Activated naive CD8-positive, alpha-beta T cell treated with anti-CD3 and anti-CD28 coated beads for 36 hours (primary cell): ENCODE results near the gene GOLGA8T. TPM values are rescaled to one million over a fixed set of nuclear protein-coding genes. Genes with fewer than 3 reads are reported as not detected.
A peak's percentile ranks its signal among the peaks of the same experiment; 100 is the strongest.
"Not testable (repeated sequence)": the region's sequence is repeated elsewhere in the genome, so short reads cannot be mapped to it uniquely, and the experiment has no call there.

ENCODE experiments used
- DNase-seq: peaks from one replicate; pipeline ENCODE4 v3.0.0; 2021
- H3K27ac Mint-ChIP-seq: one replicate; pipeline ENCODE4 v1.8.0; 2022; ENCODE audit warnings: mild to moderate bottlenecking, moderate library complexity, mixed read lengths
- H3K27me3 Mint-ChIP-seq: one replicate; pipeline ENCODE4 v1.8.0; 2022; ENCODE audit warnings: mild to moderate bottlenecking, mixed read lengths
- H3K36me3 Mint-ChIP-seq: one replicate; pipeline ENCODE4 v1.8.0; 2021; ENCODE audit warnings: mild to moderate bottlenecking, mixed read lengths
- H3K4me1 Mint-ChIP-seq: one replicate; pipeline ENCODE4 v1.8.0; 2021; ENCODE audit warnings: mixed read lengths
- H3K4me3 Mint-ChIP-seq: one replicate; pipeline ENCODE4 v1.8.0; 2022; ENCODE audit warnings: mild to moderate bottlenecking, moderate library complexity, mixed read lengths
- H3K9me3 Mint-ChIP-seq: one replicate; pipeline ENCODE4 v1.8.0; 2022; ENCODE audit warnings: mixed read lengths
- total RNA-seq, 2 experiments: library from RNA; stranded (reverse); gene quantifications; one replicate each; pipeline ENCODE4 v1.2.3, GENCODE V29; 2021

Gene GOLGA8T
- total RNA-seq = under 1 TPM in 1 of 2 experiments, not detected in 1; 0.21 TPM

- not testable (repeated sequence) for H3K27ac Mint-ChIP-seq, H3K4me3 Mint-ChIP-seq, H3K36me3 Mint-ChIP-seq, H3K27me3 Mint-ChIP-seq, H3K9me3 Mint-ChIP-seq, DNase-seq, H3K4me1 Mint-ChIP-seq
Measured at GRCh38 chr15:30134751-30135150, at the start of gene GOLGA8T. Gene GOLGA8T, plus strand, starts transcription at chr15:30135051. Its CDS starts 98 bp downstream, at chr15:30135149.

DNA sequence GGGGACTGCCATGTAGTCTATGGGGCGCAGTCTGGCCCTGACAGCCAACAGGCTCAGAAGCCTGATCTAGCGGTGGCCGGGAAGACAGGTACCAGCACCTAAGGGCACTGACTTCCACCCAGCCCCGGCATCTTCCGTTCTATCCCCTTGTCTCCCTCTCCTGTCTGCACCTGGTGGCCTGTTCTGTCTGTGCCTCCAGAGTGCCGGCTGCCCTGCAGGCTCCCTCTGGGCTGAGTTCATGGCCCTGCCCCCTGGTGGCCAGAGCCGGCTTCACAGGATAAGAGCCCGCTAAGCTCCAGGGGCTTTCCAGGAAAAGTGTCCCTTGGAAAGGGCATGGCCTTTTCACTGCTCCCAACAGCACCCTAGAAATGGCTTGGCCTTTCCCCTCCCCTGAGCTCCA, 37.0 kb upstream of the GOLGA8T start:
- not testable (repeated sequence) for H3K27ac Mint-ChIP-seq, H3K9me3 Mint-ChIP-seq, H3K36me3 Mint-ChIP-seq, H3K4me3 Mint-ChIP-seq, DNase-seq, H3K4me1 Mint-ChIP-seq, H3K27me3 Mint-ChIP-seq

- not testable (repeated sequence) for H3K9me3 Mint-ChIP-seq, DNase-seq, H3K4me1 Mint-ChIP-seq
Measured at GRCh38 chr15:30102890-30103289, 32.0 kb upstream of the GOLGA8T start.

GRCh38 chr15:30103941-30104507, 30.8 kb upstream of the GOLGA8T start:
- H3K36me3 Mint-ChIP-seq, DNase-seq, H3K4me3 Mint-ChIP-seq, H3K9me3 Mint-ChIP-seq, H3K4me1 Mint-ChIP-seq, H3K27me3 Mint-ChIP-seq, H3K27ac Mint-ChIP-seq: not testable (repeated sequence)

More at GRCh38 chr15:30102890-30103289, 32.0 kb upstream of the GOLGA8T start:
- H3K4me3 Mint-ChIP-seq, H3K27ac Mint-ChIP-seq, H3K36me3 Mint-ChIP-seq, H3K27me3 Mint-ChIP-seq: not testable (repeated sequence)

- H3K4me1 Mint-ChIP-seq, H3K36me3 Mint-ChIP-seq, H3K9me3 Mint-ChIP-seq, H3K4me3 Mint-ChIP-seq, DNase-seq, H3K27me3 Mint-ChIP-seq, H3K27ac Mint-ChIP-seq: not testable (repeated sequence)
Measured at GRCh38 chr15:30110591-30110990, 24.3 kb upstream of the GOLGA8T start.

DNA sequence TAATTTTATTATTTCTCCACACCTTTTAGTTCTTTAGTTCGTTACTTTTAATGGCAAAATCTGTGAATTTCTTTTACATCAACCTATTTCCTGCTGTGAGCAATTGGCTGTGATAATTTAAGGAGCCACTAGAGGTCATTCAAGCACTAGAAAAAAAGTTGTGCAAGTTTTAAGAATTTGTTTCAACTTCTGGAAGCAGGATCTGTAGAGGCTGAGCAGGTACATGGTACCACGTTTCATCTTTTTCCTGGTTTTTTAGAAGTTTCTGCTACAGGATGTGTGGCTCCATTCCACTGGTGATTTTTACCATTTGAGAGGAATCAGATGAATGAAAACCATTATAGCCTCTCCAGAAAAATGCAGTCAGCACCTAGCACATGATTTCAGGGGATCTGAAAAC, 4.8 kb upstream of the GOLGA8T start:
- DNase-seq, H3K36me3 Mint-ChIP-seq, H3K27me3 Mint-ChIP-seq, H3K9me3 Mint-ChIP-seq, H3K4me3 Mint-ChIP-seq, H3K27ac Mint-ChIP-seq, H3K4me1 Mint-ChIP-seq: not testable (repeated sequence)

DNA sequence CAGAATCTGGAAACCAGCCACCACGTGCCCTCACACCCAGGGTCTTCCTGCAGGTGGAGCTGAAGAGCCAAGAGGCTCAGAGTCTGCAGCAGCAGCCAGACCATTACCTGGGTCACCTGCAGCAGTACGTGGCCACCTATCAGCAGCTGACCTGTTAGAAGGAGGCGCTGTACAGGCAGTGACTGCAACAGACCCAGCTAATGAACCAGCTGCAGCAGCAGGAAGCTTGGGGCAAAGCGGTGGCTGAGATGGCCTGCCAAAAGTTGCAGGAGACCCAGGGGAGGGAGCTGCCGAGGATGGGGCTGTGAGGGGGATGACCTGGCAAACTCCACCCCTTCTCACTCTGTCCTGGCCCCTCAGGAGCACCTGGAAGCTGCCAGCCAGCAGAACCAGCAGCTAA, 8.4 kb downstream of the GOLGA8T start:
- H3K4me1 Mint-ChIP-seq, H3K36me3 Mint-ChIP-seq, H3K9me3 Mint-ChIP-seq, H3K4me3 Mint-ChIP-seq, H3K27ac Mint-ChIP-seq, DNase-seq, H3K27me3 Mint-ChIP-seq: not testable (repeated sequence)

- H3K27me3 Mint-ChIP-seq, H3K27ac Mint-ChIP-seq, H3K4me1 Mint-ChIP-seq: not testable (repeated sequence)
Measured at GRCh38 chr15:30149891-30150290, 15.0 kb downstream of the GOLGA8T start.

DNA sequence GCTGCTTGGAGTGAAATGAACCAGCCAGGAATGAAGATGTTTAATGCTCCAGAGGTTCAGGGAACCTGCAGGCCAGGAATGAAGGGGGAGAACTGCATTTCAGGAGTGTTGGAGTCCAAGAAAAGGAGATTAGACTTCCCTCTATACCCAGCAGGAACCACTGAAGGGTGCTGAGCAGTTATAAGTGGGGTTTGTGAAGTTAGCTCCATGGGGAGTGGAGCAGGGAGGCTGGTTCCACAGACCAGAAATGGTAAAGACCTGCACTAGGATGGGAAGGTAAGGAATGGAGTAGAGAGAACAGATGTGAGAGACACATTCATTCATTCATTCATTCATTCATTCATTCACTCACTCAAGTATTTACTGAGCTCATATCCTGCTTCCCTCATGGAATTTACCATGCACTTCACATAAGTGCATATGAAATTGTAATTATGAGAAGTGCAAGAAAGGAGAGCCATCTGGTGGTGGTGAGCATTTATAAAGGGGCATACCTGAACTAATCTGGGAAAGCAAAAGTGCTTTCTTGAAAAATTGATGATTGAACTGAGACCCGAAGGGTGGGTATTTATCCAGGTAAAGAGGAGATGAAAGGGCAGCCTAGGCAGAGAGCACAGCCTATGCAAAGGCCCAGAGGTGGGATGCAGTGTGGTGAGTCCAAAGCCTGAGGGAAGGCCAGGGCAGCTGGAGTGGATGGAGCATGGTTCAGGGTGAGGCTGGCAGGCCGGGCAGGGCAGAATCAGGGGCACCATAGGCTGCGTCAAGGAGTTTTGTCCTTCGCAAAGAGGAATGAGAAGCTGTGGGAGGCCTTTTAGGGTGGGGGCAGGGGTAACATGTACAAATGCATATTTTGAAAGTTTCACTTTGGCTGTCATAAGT, 27.9 kb downstream of the GOLGA8T start:
- H3K4me1 Mint-ChIP-seq, DNase-seq, H3K36me3 Mint-ChIP-seq, H3K9me3 Mint-ChIP-seq, H3K27me3 Mint-ChIP-seq, H3K4me3 Mint-ChIP-seq, H3K27ac Mint-ChIP-seq: not testable (repeated sequence)

More at GRCh38 chr15:30149891-30150290, 15.0 kb downstream of the GOLGA8T start:
- not testable (repeated sequence) for DNase-seq, H3K9me3 Mint-ChIP-seq, H3K4me3 Mint-ChIP-seq, H3K36me3 Mint-ChIP-seq

DNA sequence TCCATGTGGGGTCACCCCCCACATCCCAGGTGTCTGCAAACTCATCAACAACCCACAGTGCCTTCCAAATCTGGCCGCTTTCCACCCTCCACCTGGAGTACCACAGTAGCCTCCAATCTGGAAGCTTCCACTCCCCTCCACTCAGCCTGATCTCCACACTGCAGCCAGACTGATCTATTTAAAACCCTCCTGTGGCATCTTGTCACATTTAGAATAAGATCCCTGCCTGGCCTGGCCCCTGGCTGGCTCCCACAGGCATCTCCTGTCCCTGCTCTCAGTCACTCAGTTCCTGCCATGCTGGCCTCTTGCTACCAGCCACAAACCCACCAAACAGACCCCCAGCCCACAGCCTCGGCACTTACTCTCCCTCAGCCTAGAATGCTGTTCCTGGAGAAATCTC, 28.9 kb downstream of the GOLGA8T start:
- H3K4me3 Mint-ChIP-seq, H3K27ac Mint-ChIP-seq, DNase-seq, H3K4me1 Mint-ChIP-seq, H3K36me3 Mint-ChIP-seq, H3K9me3 Mint-ChIP-seq, H3K27me3 Mint-ChIP-seq: not testable (repeated sequence)

DNA sequence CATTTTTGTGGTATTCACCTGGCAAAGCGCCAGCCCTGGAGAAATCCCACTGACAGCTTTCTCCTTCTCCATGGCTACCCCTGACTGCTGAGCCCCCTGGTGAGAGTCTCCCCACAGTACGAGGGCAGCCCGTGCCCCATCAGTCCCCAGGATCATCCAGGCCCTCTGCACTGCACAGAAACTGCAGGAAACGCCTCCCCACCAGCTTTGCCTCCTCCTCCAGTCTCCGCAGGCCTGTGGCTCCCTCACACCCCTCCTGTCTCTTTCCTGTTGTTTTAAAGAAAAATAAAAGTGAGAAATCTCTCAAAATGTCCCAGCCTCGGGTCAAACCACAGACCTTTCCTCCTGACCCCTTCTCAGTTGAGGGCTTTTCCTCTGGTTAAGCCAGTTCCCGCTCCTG, 29.4 kb downstream of the GOLGA8T start:
- not testable (repeated sequence) for H3K36me3 Mint-ChIP-seq, H3K27ac Mint-ChIP-seq, H3K9me3 Mint-ChIP-seq, H3K4me1 Mint-ChIP-seq, H3K4me3 Mint-ChIP-seq, DNase-seq, H3K27me3 Mint-ChIP-seq

GRCh38 chr15:30167403-30167802, 32.6 kb downstream of the GOLGA8T start:
- H3K27ac Mint-ChIP-seq, H3K4me1 Mint-ChIP-seq, H3K27me3 Mint-ChIP-seq: not testable (repeated sequence)

GRCh38 chr15:30167886-30168285, 33.0 kb downstream of the GOLGA8T start:
- not testable (repeated sequence) for H3K9me3 Mint-ChIP-seq, H3K36me3 Mint-ChIP-seq, DNase-seq, H3K27ac Mint-ChIP-seq, H3K27me3 Mint-ChIP-seq, H3K4me1 Mint-ChIP-seq, H3K4me3 Mint-ChIP-seq

More at GRCh38 chr15:30167403-30167802, 32.6 kb downstream of the GOLGA8T start:
- H3K36me3 Mint-ChIP-seq, H3K9me3 Mint-ChIP-seq, H3K4me3 Mint-ChIP-seq, DNase-seq: not testable (repeated sequence)

DNA sequence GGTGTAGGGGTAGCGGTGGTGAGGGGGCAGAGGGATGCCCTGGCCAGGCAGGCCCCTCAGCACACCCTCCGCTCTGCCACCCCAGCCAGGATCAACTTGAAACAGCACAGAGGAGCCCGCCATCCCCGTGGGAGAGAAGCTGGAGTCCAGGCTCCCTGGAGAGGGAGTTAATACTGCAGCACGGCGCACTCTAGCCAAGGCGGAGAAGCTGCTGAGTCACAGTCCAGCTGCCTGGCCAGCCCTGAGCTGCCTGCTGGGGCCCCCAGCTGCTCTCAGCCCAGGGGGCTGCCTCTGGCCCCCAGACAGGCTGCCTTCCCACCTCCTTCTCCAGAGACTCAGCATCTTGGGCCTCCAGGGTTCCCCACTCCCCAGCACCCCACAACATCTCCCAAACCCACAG, 36.6 kb downstream of the GOLGA8T start:
- H3K4me1 Mint-ChIP-seq, H3K27me3 Mint-ChIP-seq, H3K36me3 Mint-ChIP-seq, H3K9me3 Mint-ChIP-seq, DNase-seq, H3K4me3 Mint-ChIP-seq, H3K27ac Mint-ChIP-seq: not testable (repeated sequence)

- DNase-seq = peak; percentile 67
- H3K27ac Mint-ChIP-seq, H3K9me3 Mint-ChIP-seq, H3K4me3 Mint-ChIP-seq, H3K27me3 Mint-ChIP-seq, H3K4me1 Mint-ChIP-seq, H3K36me3 Mint-ChIP-seq: not testable (repeated sequence)
Measured at GRCh38 chr15:30173041-30173608, 38.3 kb downstream of the GOLGA8T start.

DNA sequence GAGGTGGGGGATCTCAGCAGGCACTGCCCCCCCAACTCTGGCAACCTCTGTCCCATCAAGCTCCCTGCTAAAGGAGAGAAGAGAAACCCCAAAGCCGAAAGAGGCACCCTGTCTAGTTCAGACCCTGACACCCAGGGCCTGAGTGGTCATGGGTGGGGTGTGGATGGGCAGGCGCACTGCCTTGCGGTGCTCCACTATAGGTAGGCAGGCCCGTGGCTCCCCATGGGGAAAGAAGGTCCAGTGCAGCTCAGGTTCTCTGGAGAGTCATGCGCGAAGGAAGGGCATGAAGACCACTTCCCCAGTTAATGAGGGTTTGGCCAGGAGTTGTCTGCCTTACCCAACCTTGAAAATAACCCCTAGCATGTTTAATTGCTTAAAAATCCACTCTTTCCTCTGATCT, 40.4 kb downstream of the GOLGA8T start:
- H3K9me3 Mint-ChIP-seq, H3K4me1 Mint-ChIP-seq, H3K27ac Mint-ChIP-seq, H3K36me3 Mint-ChIP-seq, H3K27me3 Mint-ChIP-seq, H3K4me3 Mint-ChIP-seq, DNase-seq: not testable (repeated sequence)
